ENCODE results near the gene DDX59. TPM values are rescaled to one million over a fixed set of nuclear protein-coding genes. Genes with fewer than 3 reads are reported as not detected.

DDX59 gene
- total RNA-seq, 2 experiments from 2014 or later = 24.6 to 28.7 TPM

DNA sequence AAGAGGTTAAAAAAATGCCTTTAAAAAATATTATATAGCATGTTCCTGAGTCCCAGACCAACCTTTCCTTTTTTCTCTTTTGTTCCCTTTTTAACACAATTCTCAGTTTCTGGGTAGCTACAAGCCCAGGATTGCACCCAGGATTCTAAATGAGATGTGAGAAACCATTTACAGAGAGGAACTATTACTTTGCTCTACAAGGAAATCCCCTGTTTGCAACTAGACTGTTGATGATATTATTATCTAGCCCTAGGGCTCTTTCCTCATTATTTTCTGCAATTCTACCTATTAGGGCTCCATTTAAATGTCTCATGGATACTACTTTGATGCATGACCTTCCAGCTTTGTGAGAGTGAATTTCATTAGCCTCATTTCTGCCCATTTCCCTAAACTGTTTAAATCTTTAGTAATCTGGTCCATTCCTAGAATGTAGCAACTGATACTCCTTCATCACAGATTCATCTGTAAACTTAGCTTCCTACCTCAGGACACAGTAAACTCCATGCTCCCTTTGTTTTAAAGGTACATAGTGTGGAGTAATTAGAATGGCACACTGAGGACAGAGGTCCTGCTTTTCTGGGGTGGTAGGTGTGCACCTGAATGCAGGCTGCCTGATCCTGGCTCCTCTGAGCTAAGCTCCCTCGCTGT lies 42.0 kb downstream of the DDX59 start:
- Histone ChIP-seq H3K79me2 (ENCODE audit: insufficient read depth, low read depth, low read length) (no peaks in the 10 kb centered on the region), H3K4me2 (ENCODE audit: low read length) (peak overlapping the region; percentile 30; the same call in 1 of the 2 replicates), H3K9me3 (ENCODE audit: low read length) (no peaks in the 10 kb centered on the region), H2AFZ (ENCODE audit: low read length) (no peak overlapping the region), H4K20me1 (ENCODE audit: insufficient read depth, low read length) (no peaks in the 10 kb centered on the region), H3K36me3 (ENCODE audit: insufficient read depth, low read length) (no peaks in the 10 kb centered on the region), H3K4me3 (ENCODE audit: low read depth, low read length, poor library complexity, severe bottlenecking) (no peak overlapping the region), H3K27ac (ENCODE audit: low read depth, low read length, poor library complexity, severe bottlenecking) (no peak overlapping the region), H3K4me1 (ENCODE audit: insufficient read depth, low read length, poor library complexity, severe bottlenecking) (peaks cover 12% of the 10 kb centered on the region), H3K9me2 (ENCODE audit: insufficient read depth, low read length) (no peaks in the 10 kb centered on the region)
- no peak for DNase-seq (ENCODE audit: low spot score)
- ChIA-PET CTCF (ENCODE audit: unreplicated experiment) (interaction anchor here (0.7 kb wide), 1 partner anchor 210 kb away, joined by 3 read pairs; no protein-coding TSS in a partner anchor), POLR2A (interaction anchor here (0.6 to 1.4 kb wide), 4 partner anchors 13 to 178 kb away, joined by 3 to 4 read pairs (median 4); no protein-coding TSS in a partner anchor)
- TF ChIP-seq CTCF (conservative IDR thresholded peaks at IDR 0.05; ENCODE audit: low read length) (no peak), EZH2phosphoT487 (IDR thresholded peaks at IDR 0.05; ENCODE audit: borderline replicate concordance, low read depth, low read length) (no peak)
- BruUV-seq (replicated peaks) = no TSS peak
- intact Hi-C loops (cut with micrococcal nuclease; ENCODE audit: unreplicated experiment) = loop anchor here (10.0 kb wide), 2 partner anchors 397 to 487 kb away; partner anchors contain the start of genes CACNA1S and KIF21B

DNA sequence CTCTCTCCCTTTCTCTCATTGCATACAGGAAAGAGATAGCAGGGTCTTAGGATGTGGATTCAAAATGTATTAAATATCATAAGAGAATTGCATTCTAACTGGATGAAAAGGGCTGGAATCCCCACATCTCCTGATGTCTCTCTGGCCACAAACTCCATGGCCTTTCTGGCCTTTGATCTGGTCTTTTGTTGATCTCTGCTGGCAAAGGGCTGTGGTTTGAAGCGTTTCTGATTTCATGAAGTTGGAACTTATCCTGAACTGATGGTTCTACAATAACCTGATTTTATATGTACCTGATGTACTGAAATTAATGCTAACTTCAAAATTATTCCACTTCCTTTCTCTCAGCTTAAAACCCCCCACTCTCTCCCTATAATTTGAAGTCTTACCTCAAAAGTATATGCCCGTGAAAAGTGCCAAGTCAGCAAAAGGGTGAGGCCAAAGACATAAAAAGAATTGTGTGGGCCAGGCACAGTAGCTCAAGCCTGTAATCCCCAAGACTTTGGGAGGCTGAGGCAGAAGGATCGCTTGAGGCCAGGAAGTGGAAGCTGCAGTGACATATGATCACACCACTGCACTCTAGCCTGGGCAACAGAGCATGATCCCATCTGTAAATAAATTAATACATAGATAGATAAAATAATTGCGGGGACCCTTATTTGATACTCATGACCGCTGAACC lies 42.7 kb downstream of the DDX59 start:
- H3K79me2 ChIP-seq (ENCODE audit: insufficient read depth, low read depth, low read length) = no peaks in the 10 kb centered on the region
- ChIA-PET CTCF (ENCODE audit: unreplicated experiment) (no interaction called here), POLR2A (interaction anchor here (1.0 kb wide), 1 partner anchor 154 kb away, joined by 4 read pairs; no protein-coding TSS in a partner anchor)
- TF ChIP-seq EZH2phosphoT487 (IDR thresholded peaks at IDR 0.05; ENCODE audit: borderline replicate concordance, low read depth, low read length) (no peak), CTCF (conservative IDR thresholded peaks at IDR 0.05; ENCODE audit: low read length) (no peak)
- BruUV-seq (replicated peaks) = no TSS peak
- peaks cover 12% of the 10 kb centered on the region for H3K4me1 ChIP-seq (ENCODE audit: insufficient read depth, low read length, poor library complexity, severe bottlenecking)
- no peak overlapping the region for H2AFZ ChIP-seq (ENCODE audit: low read length)
- H3K36me3 ChIP-seq (ENCODE audit: insufficient read depth, low read length) = no peaks in the 10 kb centered on the region
- no peak for DNase-seq (ENCODE audit: low spot score)
- no peak overlapping the region for H3K4me2 ChIP-seq (ENCODE audit: low read length)
- H3K4me3 ChIP-seq (ENCODE audit: low read depth, low read length, poor library complexity, severe bottlenecking) = no peak overlapping the region
- H3K9me3 ChIP-seq (ENCODE audit: low read length) = no peaks in the 10 kb centered on the region
- no peaks in the 10 kb centered on the region for H4K20me1 ChIP-seq (ENCODE audit: insufficient read depth, low read length)
- no peaks in the 10 kb centered on the region for H3K9me2 ChIP-seq (ENCODE audit: insufficient read depth, low read length)
- no peak overlapping the region for H3K27ac ChIP-seq (ENCODE audit: low read depth, low read length, poor library complexity, severe bottlenecking)
- intact Hi-C loops (cut with micrococcal nuclease; ENCODE audit: unreplicated experiment) = loop anchor here (10.0 kb wide), 2 partner anchors 398 to 488 kb away; partner anchors contain the start of genes CACNA1S and KIF21B
